HG03095 (cell line): ENCODE results near the gene BRPF3.
"Not testable (repeated sequence)": the region's sequence is repeated elsewhere in the genome, so short reads cannot be mapped to it uniquely, and the experiment has no call there.

Source experiments
- ATAC-seq: cut with Tn5 transposase; IDR thresholded peaks from one replicate; pipeline ENCODE4 v1.9.1; 2021; ENCODE audit warnings: moderate library complexity; ENCODE audit not compliant: unreplicated experiment

Gene BRPF3

DNA sequence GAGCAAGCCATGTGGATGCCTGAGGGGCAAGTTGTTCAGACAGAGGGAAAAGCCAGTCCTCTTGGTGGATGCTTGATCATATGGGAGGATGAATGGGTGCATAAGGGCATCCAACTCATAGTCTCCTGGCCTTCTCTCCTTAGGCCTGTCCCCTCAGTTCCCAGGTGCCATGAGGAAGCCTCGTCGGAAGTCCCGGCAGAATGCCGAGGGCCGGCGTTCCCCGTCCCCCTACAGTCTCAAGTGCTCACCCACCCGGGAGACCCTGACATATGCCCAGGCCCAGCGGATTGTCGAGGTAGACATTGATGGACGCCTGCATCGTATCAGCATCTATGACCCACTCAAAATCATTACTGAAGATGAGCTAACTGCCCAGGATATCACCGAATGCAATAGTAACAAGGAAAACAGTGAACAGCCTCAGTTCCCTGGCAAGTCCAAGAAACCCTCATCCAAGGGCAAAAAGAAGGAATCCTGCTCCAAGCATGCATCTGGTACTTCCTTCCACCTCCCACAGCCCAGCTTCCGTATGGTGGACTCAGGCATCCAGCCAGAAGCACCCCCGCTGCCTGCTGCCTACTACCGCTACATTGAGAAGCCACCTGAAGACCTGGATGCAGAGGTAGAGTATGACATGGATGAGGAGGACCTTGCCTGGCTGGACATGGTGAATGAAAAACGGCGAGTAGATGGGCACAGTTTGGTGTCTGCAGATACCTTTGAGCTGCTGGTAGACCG, 3.8 kb downstream of the BRPF3 start:
- no peak for ATAC-seq

DNA sequence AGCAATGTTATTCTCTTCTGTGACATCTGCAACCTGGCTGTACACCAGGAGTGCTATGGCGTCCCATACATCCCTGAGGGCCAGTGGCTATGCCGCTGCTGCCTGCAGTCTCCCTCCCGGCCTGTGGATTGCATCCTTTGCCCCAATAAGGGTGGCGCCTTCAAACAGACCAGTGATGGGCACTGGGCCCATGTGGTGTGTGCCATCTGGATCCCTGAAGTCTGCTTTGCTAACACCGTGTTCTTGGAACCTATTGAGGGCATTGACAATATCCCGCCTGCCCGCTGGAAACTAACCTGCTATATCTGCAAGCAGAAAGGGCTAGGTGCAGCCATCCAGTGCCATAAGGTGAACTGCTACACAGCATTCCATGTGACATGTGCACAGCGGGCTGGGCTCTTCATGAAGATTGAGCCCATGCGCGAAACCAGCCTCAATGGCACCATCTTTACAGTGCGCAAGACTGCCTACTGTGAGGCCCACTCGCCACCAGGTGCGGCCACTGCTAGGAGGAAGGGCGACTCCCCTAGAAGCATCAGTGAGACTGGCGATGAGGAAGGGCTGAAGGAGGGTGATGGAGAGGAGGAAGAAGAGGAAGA, 4.6 kb downstream of the BRPF3 start:
- no peak for ATAC-seq

DNA sequence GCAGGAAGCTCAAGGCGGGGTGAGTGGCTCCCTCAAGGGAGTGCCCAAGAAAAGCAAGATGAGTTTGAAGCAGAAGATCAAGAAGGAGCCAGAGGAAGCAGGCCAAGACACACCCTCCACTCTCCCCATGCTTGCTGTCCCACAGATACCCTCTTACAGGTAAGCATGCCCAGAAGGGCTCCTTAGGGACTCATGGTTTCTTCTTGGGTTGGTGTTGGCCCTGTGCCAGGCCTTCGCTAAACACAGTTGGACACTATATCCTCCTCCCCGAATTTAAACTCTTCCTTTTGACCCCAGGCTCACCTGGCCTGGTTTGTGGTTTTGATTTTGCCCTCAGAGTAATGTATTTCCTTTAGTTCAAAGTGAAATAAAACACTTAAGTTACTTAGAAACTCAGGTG, 5.1 kb downstream of the BRPF3 start:
- ATAC-seq, result no peak

DNA sequence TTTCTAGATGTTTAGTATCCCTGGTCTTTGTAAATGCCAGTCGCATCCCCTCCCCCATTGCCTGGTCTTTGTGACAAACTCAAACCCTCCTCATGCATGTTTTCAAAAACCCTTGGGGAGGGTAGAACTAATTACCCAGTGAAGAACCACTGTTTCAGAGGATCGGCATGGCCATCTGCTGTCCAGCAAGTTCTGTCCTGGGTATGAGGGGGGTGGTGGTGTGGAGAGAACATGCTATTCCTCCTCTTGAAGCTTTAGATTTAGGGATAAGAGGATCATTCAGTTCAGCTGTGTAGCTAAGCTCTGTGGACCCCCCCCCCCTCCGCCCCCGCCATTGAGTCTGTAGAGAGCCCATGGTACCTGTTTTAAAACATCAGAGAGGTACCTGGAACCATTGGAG, 5.6 kb downstream of the BRPF3 start:
- no peak for ATAC-seq

DNA sequence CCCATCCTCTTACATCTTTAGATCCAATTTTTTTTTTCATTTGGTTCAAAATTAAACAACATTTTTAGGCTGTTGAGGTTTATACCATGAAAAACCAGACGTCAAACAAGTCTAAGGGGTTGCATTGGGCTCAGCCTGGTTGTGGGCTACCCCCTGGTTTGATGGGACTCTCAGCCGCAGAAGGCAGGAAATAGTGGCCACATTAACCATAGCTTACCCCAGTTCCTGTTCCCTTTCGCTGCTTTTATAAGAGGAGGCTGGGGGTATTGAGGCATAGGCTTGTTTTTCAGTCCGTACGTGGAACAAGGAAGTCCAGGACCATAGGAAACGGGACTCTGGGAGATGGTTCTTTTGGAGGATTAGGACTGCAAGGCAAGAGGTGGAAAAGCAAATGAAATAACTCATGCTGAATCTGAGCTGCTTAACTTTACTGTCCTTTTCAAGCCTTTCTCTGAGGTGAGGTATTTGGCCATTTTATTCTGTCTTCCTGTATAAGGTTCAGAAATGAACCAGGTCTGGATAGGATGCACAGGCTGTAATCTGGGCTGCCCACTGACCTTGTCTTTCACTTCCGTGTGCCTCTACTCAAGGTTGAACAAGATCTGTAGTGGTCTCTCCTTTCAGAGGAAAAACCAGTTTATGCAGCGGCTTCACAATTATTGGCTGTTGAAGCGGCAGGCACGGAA, 7.7 kb downstream of the BRPF3 start:
- ATAC-seq, result no peak

DNA sequence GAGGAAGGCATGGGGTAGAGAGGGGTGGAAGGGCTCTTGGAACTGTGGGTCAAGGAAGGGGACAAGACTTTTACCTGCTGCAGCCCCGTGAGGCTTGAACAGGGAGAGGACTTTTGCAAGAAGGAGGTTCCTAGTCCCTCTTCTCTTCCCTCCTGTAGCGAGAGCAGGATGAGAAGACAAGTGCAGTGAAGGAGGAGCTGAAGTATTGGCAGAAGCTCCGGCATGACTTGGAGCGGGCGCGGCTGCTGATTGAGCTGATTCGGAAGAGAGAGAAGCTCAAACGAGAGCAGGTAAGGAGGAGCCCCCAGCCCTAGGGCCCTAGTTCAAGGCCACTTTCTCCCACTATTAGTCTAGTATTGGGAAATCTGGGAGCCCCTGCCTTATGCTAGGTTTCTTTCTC, 10.6 kb downstream of the BRPF3 start:
- ATAC-seq, result no peak

DNA sequence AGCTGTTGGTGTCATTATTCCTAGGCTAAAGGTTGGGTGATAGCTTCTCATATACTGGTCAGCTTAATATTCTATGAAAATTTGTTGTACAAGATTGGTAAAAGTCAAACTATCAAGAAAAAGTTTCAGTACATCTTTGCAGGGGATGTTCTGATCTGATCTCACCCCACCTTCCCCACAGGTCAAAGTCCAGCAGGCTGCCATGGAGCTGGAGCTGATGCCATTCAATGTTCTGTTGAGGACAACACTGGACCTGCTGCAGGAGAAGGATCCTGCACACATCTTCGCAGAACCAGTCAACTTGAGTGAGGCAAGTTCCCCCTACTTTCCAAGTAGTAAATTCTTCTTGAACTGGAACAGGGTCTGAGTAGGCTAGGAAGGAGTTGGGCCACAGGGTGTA, 13.1 kb downstream of the BRPF3 start:
- ATAC-seq, result no peak

DNA sequence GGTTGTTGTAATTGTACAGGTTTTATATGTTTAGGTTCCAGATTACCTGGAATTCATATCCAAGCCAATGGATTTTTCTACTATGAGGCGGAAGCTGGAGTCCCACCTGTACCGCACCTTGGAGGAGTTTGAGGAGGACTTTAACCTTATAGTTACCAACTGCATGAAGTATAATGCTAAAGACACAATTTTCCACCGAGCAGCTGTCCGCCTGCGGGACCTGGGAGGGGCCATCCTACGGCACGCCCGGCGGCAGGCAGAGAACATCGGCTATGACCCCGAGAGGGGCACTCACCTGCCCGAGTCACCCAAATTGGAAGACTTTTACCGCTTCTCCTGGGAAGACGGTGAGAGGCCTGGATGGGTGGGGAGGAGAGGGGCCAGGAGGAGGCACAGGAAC, 13.6 kb downstream of the BRPF3 start:
- ATAC-seq, result no peak

DNA sequence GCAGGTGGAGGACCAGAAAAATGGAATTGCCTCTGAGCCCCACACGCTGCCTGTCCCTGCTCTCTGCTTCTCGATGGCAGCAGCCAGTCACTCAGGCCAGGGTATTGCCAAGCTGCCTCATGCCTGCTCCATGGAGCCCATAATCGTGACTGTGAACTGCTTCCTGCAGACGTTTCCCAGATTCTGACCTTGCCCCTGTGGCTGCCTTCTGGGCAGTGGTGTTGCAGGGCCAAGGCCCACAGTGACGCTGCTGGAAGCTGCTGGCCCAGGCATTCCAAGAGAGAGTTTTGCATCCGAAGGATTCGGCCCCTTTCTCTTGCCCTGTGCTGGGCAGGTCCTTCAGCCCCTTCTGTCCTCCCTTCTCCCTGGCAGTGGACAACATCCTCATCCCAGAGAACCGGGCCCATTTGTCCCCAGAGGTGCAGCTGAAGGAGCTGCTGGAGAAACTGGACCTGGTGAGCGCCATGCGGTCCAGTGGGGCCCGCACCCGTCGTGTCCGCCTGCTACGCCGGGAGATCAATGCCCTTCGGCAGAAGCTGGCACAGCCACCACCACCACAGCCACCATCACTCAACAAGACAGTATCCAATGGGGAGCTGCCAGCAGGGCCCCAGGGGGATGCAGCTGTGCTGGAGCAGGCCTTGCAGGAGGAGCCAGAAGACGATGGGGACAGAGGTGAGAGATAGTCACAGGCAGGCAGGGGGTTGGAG, 14.5 kb downstream of the BRPF3 start:
- no peak for ATAC-seq

DNA sequence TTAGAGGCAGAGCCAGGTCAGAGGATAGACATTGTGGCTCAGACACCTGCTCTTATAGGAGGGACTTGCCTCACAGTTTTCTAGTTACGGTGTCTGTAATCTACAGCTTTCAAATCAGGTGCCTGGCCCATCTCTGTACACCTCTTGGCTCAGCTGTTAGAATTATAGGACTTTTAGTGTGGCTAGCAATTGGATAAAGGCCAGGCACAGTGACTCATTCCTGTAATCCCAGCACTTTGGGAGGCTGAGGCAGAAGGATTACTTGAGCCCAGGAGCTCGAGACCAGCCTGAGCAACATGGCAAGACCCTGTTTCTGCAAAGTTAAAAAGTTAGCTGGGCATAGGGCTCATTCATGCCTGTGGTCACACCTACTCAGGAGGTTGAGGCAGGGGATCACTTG, 20.0 kb downstream of the BRPF3 start:
- no peak for ATAC-seq

DNA sequence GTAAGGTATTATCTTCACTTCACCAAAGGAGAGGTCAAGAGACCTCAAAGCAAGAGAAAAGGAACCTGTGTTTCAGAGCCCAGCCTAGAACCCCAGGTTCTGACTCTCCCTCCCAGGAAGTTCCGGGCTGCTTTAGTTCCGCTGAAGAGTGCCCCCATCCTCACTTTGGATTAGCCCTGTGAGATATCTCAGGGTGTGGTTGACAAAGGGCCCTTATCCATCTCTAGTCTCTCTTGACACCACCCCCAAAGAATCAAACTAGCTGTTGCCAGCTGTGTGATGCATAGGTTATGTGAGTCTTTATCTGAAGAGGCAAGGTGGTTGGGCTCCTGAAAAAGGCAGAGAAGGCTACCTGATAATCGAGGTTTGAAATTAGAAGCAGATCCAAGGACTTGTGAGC, 20.6 kb downstream of the BRPF3 start:
- no peak for ATAC-seq

DNA sequence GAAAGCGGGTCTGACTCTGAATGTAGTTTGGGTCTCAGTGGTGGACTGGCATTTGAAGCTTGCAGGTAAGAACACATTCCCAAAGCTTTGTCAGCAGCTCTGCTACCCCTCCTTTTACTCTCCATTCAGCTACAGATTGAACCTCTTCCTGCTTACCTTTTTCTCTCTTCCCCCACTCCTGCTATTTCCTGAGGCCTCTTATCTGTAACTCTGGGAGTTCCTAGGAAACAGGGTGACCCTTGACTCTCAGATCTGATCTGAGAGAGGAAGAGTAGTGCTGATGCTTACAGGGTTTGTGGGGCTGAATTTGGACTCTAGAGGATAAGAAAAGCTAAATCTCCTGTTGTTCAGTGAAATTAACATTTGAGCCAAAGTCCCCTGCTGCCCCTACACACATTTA, 21.4 kb downstream of the BRPF3 start:
- ATAC-seq, result no peak

DNA sequence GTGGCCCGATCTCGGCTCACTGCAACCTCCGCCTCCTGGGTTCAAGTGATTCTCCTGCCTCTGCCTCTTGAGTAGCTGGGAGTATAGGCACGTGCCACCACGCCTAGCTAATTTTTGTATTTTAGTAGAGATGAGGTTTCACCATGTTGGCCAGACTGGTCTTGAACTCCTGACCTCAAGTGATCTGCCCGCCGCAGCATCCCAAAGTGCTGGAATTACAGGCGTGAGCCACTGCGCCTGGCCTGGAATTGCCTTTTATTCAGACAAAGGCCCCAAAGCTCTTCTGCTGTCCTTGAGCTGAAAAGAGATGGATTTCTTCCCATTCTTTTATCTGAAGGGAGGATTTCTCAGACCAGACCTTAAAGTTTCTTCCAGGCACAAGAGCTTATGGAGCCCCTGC, 22.0 kb downstream of the BRPF3 start:
- ATAC-seq, result not testable (repeated sequence)

DNA sequence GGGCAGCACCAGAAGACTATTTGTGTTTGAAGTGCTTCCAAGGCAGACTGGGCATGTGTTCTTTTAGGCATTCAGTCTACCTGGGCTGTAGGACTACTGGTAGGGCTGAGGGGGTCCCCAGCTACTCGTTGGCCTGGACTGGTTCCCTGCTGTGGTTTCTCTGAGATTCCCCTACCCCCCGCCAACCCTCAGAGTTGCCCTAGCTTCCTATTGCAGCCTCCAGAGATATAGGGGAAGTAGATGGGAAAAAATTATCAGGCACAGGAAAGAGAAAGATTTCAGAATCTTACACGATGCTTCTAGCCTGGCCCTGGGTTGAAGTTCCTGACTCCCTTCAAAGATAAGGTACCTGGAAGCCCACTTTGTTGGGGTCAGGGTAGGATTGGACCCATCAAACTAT, 22.5 kb downstream of the BRPF3 start:
- ATAC-seq, result no peak

DNA sequence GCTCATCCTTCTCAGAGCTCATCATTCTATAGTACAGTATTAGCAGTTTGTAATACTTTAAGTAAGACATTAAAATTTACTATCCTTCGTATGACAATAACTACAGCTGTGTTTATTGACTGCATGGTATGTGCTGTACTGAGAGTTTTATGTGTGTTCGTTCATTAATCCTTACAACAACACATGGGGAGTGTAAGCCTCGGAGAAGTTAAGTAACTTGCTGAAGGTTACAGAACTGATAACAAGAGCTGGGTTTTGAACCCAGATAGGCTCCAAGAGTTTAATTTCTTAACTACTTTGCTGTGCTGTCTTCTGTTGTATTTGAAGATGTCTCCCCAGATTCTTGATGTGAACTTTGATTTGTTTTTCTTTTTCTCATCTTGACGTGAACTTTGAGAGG, 23.7 kb downstream of the BRPF3 start:
- ATAC-seq, result no peak

DNA sequence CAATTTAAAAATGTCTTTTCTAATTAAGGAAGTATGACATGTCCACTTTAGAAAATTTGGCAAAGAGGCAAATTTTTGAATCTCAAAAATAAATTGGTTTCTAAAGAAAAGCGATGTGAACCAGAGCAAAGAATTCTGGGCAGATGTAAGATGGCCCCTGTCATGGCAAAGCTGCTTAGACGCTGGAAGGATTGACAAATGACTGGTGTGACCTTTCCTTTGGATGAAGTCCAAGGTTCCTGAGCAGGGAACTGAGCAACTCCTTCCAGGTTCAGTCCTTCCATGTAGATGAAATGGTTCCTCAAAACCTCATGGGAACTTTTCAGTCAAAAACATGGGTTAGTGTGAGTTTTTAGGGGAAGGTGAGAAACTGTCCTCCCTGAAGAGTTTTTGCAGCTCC, 25.1 kb downstream of the BRPF3 start:
- ATAC-seq, result no peak

DNA sequence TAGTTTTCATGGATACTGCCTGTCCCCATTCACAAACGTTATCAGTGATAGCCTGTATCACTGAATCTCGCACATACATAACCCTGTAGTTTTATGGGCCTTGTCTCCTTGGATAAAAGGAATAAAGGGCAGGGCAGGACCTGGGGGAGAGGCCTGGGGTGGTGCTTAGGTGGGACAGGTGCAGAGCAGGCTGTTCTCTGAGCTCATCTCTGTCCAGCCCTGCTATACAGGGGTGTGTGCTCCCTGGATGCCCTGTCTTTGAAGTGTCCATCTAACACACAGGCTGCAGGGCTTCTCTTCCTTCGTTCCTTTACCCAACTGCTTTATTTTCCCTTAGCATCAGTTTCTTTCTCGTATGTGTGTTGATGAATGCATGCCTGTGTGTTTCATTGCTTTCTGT, 26.4 kb downstream of the BRPF3 start:
- ATAC-seq, result no peak

DNA sequence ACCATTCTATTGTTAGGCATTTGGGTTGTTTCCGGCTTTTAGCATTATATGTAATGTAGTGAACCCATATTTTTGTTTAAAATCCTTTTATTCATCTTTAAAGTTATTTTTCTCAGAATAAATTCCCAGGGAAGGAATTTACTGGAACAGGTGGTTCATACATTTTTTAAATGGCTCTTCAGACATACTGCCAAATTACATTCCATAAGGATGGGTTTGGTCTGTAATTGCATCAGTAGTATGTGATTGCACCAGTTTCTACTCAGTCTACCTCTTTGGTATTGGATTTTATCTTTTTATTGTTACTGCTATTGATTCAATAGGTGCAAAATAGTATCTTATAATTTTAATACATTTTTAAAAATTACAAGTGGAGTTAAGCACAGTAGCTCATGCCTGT, 27.2 kb downstream of the BRPF3 start:
- no peak for ATAC-seq

DNA sequence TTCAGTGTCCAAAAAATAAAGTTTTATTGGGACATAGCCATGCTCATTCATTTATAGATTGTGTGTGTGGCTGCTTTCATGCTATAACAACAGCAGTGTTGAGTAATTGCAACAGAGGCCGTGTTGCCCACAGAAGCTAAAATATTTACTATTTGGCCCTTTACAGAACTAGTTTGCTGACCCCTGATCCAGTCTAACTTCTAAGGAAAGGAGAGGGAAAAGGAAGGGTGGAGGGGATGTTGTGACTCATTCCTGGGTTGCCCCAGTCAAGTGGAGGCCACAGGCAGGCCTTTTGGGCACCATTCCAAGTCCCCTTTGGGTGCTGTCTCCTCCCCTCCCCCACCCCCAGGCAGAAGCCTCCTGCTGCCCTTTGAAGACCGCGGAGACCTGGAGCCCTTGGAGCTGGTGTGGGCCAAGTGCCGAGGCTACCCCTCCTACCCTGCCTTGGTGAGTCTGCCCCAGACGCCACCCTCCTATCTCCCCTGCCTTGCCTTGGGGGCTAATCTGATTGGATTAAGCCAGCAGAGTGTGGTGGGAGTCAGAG, 28.4 kb downstream of the BRPF3 start:
- no peak for ATAC-seq

DNA sequence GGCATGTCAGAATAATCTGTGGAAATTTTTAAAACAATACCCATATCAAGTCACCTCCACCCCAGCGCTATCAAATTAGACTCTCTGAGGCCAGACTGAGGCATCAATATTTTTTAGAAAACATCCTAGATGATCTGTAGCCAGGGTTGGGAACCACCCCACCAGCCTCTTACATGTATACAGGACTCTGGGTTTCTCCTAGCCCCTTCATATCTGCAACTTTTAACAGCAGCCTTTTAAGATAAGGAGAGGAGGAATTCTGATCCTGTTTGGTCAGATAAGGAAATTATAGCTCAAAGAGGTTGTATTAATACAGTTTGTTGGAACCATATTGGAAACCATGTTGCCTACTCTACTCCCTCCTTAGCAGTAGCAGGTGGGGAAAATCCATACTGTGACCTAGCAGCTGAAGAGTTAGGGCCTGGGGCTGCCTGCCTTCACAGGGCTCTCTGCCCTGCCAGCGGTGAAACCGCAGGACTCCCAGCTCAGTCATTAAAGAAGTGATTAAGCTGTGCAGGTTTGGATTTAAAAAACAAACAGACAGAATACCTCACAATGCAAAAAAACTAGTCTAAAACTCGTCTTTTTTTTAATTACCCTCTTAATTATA, 30.0 kb downstream of the BRPF3 start:
- ATAC-seq, result no peak
